ENCODE data around the gene SCIN.
"Not testable (repeated sequence)": the region's sequence is repeated elsewhere in the genome, so short reads cannot be mapped to it uniquely, and the experiment has no call there.

Gene SCIN

DNA sequence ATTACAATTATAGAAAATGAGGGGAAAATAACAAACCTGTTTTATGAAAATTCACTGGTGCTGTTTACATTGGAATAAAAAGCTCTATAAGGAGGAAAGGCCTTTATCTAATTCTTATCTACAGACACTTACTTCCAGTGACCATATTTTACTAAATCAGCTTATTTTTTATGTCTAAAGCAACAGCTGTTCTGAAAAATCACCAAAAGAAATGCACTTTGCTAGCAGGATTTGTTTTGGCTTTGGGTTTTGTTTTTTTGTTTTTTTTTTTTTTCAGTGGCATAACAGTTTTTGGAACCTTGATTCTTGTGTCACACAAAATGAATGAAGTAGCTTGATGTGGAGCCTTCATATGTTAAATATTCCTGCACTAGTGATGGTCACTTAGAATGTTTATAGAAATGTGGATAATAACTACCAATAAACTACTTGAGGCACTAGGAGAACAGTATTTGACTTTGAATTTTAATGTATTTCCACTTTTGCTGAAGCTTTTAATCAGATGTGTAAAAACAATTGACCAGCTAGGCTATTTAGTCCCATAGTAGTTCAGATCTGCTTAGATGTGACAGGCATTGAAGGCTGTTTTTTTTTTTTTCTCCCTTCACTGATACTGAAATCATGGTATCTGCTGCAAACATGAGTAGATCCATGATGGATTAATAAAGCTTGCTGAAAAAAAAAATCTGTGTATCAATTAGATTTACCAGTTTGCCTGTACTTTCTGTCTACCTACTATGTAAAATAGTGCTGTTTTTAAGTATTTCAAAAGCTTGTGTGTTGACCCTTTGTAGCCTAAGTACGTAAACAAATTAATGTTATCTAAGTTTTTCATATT, 119.7 kb downstream of the SCIN start:
- no peak for DNase-seq

DNA sequence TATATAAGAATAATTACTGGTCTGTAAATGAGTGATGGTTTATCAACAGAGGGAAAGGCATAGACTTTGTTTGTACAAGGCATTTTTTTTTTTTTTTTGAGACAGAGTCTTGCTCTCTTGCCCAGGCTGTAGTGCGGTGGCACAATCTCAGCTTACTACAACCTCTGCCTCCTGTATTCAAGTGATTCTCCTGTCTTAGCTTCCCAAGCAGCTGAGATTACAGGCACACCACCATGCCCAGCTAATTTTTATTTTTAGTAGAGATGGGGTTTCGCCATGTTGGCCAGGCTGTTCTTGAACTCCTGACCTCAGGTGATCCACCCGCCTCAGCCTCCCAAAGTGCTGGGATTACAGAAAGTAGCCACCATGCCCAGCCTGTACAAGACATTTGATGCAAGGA, 120.9 kb downstream of the SCIN start:
- DNase-seq: not testable (repeated sequence)

DNA sequence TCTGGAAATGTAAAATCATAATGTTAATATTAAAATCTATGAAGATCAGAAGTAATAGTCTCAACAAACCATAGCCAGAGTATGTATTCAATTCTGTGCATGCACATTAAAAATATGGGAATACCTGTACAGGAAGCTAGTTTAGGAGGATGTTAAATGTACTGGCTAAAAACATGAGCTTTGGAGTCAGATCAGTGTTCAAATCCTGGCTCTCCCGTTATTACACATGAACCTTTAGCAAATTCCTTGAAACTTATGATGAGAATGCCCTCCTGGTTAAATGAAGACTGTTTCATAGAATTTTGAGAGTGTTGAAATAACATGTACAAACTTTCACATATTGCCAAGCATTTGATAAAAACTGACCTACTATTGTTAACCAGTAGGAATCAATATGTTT, 121.5 kb downstream of the SCIN start:
- no peak for DNase-seq

DNA sequence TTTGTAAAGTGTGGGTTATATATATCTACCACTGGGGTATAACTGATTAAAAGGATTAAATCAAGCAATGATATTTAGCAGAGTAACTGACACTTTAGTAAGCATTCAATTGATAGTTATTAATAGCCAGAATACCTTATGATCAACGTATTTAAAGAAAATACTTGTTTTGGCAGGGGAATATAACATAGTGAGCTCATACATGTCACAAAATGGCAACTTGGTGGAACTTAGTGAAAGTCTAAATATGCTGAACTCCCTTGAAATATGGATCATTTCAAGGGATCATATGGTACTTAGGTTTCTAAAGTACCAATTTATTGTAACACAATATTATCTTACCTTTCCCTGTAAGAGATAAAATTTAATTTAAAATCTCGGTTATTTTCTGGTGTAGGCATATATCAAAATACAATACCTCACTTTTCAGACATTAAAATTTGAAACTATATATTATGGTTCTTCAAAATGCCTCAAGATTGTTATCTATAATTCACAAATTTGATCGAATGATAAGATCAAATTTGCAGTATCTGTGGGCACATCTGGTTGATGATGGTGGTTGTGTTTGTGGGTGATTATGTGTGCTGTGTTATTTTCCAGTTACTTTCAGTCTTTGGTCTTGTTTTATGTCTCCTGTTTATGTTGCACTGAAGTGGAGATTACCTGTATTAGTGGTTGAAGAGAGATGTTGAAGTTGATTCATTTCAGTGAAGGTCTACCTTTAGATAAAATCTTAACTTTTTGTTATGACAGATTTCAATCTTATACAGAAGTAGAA, 122.1 kb downstream of the SCIN start:
- DNase-seq: peak; percentile 14

DNA sequence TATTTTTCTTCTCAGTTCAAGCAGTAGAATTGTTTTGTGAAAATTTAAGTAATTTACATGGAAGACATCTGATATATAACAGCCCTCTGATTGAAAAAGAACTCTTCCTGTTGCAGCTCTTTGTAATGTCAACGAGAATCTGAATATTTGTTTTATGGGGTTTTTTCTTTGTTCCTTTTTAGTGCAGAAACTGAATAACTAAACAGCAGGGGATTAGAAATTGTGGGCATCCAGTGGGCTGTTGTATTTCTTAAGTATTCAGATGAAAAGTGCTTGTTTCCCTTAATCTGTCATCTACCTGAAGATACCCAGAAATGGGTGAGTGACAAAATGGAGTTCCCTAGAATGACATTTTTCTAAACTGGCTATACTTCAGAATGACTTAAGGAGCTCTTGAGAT, 124.3 kb downstream of the SCIN start:
- DNase-seq: no peak

DNA sequence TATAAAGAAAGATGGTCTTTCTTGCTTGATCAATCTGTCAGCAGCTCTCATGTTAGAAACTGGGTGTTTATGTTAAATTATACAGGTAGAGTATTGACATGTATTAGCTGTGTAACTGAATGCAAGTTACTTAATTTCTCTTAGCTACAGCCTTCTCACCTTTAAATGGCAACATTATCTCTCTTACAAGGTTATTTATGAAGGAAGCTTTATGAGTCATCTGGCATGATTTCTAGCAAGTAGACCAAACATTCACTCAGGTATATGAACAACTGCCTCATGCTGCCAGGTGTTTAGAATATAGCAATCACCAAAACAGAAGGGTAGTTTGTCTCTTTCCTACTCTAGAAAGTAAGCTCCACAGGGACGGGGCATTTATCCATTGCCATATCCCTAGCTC, 125.4 kb downstream of the SCIN start:
- DNase-seq: no peak

DNA sequence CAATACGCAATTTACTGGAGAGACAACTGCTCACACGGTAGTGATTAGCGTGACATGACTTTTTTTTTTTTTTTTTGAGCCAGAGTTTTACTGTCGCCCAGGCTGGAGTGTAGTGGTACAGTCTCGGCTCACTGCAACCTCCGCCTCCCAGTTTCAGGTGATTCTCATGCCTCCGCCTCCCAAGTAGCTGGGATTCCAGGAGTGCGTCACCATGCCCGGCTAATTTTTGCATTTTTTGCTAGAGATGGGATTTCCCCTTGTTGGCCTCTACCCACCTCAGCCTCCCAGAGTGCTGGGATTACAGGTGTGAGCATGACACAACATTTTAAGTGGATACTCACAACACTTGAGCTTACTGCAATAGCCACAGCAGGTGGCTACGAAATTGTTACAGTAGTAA, 128.8 kb downstream of the SCIN start:
- DNase-seq: no peak

DNA sequence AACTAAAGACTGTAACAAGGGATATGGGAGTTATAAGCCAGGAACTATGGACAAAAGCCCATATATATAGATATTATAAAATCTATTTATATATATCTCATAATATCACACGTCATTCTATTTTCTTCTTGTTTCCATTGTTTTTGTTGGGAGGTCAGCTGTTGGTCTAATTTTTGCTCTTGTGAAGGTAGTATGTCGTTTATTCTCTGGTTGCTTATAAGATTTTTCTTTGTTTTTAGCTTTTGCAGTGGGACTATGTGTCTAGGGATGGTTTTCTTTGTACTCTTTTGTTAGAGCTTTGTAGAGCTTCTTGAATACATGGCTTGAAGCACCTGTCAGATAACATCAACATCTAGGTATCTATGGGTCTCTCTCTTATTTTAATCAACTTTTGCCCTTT, 130.9 kb downstream of the SCIN start:
- no peak for DNase-seq

DNA sequence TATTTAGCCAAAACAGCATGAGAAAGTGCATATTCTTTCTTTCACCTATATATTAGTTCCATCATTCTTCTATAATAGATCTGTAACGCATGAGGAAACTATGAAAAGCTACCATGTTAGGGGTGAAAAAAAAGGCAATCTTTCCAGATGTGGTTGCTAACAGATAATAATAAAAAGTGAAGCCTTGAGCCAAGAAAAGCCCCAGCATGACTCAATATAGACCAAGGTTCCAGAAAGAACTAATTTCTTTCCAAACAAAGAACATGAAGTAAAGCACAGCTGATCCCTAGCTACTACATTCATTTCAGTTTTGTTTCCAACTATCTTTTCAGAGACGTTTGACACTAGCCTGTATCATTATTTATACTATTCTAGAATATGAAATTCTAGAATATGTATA, 133.4 kb downstream of the SCIN start:
- DNase-seq: no peak

DNA sequence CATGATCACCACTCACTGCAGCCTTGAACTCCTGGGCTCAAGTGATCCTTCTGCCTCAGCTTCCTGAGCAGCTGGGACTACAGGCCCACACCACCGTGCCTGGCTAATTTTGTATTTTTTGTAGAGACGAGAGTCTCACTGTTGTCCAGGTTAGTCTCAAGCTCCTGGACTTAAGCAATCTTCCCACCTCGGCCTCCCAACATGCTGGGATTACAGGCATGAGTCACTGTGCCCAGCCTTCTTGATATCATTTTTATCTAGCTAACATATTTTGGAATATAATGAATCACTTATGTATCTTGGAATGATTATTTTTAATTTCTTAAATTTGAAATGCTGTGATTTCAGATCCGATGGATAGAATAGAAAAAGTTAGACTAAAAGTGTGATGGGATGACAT, 135.4 kb downstream of the SCIN start:
- no peak for DNase-seq

DNA sequence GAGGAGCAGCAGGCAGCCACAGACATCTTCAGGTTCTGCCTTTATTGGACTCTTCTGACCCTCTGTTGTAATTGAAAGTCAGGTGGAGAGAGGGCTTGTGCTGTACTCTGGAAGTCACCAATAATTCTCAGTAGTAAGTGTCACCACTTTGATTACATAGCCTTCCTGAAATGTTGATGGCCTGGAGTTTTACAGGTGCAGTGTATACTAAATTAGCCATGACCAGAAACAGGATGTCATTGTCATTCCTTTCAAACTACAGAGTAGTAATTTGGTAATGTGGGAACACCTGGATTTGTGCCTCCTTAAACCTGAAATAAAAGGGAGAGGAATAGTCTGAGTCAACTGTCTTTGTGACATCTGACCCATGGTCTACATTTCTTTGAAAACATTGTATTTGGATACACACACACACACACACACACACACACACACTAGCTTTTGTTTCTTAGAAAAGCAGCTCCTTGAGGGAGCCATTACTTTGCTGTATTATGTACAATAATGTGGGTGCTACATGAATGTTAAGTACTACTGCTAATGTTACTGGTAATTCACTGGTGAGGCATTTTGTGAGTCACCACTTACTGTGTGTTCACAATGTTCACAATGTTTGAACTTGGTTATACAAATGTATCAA, 136.5 kb downstream of the SCIN start:
- DNase-seq: no peak

DNA sequence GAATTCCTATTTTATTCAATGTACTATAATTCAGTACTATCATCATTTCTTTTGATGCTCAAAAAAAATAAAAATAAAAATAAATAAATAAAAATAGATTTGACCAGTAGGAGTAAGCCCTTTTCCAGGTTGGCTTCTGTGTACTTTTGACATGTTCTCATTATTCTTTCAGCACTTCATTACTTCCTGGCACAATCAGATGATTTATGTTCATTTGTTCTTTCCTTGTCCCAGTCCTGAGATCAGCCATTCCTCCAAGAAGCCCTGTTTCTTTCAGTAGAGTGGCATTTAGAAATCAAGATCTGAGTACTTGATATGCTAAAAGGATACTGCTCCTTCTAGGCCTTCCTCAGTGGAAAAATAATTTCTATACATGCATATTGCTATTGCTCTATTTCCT, 137.8 kb downstream of the SCIN start:
- no peak for DNase-seq
